Breast epithelium (tissue), 4 donors: ENCODE measurements around the gene HDAC4. TPM values are rescaled to one million over a fixed set of nuclear protein-coding genes. Genes with fewer than 3 reads are reported as not detected.

Experiments
- DNase-seq, 2 donors: peaks; one replicate each; pipeline ENCODE4 v3.0.0-alpha.2; 2019; ENCODE audit warnings: low spot score in 2 of 2
- H3K27ac ChIP-seq, 2 donors: fragments of 200-600 bp; sonication (generic) in 1 of 2; one replicate each; pipeline ENCODE4 v1.5.1; 2016 to 2019; ENCODE audit warnings: mild to moderate bottlenecking in 1 of 2
- H3K27me3 ChIP-seq, 2 donors: fragments of 200-600 bp; sonication (generic) in 1 of 2; one replicate each; pipeline versions ENCODE4 v1.5.1 to v1.6.0; 2017 to 2019; ENCODE audit warnings: control low read depth in 1 of 2, mild to moderate bottlenecking in 1 of 2
- H3K36me3 ChIP-seq: fragments of 200-600 bp; one replicate; pipeline ENCODE4 v1.5.1; 2019
- H3K4me1 ChIP-seq, 2 donors: fragments of 200-600 bp; sonication (generic); one replicate each; pipeline ENCODE4 v1.5.1; 2016 to 2019; ENCODE audit warnings: control low read depth in 1 of 2
- H3K4me3 ChIP-seq, 3 donors: fragments of 200-600 bp; sonication (generic); 1 replicate in 2 of 3; 2 replicates in 1 of 3; pipeline ENCODE4 v1.5.1; 2016 to 2019; ENCODE audit warnings: mild to moderate bottlenecking in 3 of 3, moderate library complexity in 2 of 3
- H3K9me3 ChIP-seq, 2 donors: fragments of 200-600 bp; sonication (generic) in 1 of 2; one replicate each; pipeline ENCODE4 v1.5.1; 2016 to 2019; ENCODE audit warnings: control low read depth in 1 of 2
- CTCF ChIP-seq, 3 donors: fragments of 450-650 bp; IDR thresholded peaks; one replicate each; pipeline ENCODE4 v1.5.1; 2016 to 2017; ENCODE audit warnings: antibody characterized with exemption in 3 of 3, mild to moderate bottlenecking in 3 of 3, moderate library complexity in 3 of 3
- POLR2A ChIP-seq: fragments of 450-650 bp; IDR thresholded peaks from one replicate; pipeline ENCODE4 v1.6.1; 2016; ENCODE audit warnings: antibody characterized with exemption, mild to moderate bottlenecking, moderate library complexity
- POLR2AphosphoS5 ChIP-seq, 3 donors: sonication (generic); formaldehyde crosslinking; IDR thresholded peaks; one replicate each; pipeline ENCODE4 v1.6.1; 2017; ENCODE audit warnings: antibody characterized with exemption in 3 of 3
- intact Hi-C: fragments of 100-400 bp; cut with DNase I; formaldehyde crosslinking; loops from one replicate; pipeline ENCODE4 v1.15.1; 2023; ENCODE audit warnings: low total_unique reads
- total RNA-seq, 3 donors: library from RNA; depleted of rRNA; stranded (reverse); fragments of >200 nt; gene quantifications; one replicate each; pipeline ENCODE4 v1.1.0, GENCODE V29; 2016

The HDAC4 gene
- total RNA-seq, 3 donors from 2014 or later = 20.3 to 36.0 (median 32.8) TPM

DNA sequence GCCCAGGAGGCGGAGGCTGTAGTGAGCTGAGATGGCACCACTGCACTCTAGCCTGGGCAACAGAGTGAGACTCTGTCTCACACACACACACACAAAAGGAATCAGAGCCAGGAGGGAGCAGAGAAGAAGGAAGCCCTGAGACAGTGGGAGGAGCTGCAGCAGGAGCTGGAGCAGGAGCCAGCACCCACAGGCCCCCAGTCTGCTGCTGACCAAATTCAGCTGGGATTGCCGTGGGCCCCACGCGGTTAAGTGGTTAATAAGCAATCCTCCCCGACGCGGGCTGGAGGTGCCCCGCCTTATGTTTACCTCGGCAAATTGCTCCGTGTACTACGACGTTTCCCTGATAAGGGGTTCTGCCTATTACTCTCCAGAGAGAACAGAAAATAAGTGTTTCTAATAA lies 287.6 kb downstream of the HDAC4 start:
- Histone ChIP-seq H3K27me3 (no peaks in the 10 kb centered on the region), H3K4me1 (peaks cover 0 to 12% of the 10 kb centered on the region in 2 donors), H3K27ac (peak overlapping the region in 1 of 2 donors; percentile 2), H3K9me3 (no peaks in the 10 kb centered on the region), H3K4me3 (no peak overlapping the region), H3K36me3 (no peaks in the 10 kb centered on the region)
- TF ChIP-seq POLR2A (no peak), POLR2AphosphoS5 (IDR thresholded peaks at IDR 0.05) (no peak), CTCF (IDR thresholded peaks at IDR 0.05) (no peak)
- DNase-seq = no peak
- intact Hi-C loops = no loop called here

DNA sequence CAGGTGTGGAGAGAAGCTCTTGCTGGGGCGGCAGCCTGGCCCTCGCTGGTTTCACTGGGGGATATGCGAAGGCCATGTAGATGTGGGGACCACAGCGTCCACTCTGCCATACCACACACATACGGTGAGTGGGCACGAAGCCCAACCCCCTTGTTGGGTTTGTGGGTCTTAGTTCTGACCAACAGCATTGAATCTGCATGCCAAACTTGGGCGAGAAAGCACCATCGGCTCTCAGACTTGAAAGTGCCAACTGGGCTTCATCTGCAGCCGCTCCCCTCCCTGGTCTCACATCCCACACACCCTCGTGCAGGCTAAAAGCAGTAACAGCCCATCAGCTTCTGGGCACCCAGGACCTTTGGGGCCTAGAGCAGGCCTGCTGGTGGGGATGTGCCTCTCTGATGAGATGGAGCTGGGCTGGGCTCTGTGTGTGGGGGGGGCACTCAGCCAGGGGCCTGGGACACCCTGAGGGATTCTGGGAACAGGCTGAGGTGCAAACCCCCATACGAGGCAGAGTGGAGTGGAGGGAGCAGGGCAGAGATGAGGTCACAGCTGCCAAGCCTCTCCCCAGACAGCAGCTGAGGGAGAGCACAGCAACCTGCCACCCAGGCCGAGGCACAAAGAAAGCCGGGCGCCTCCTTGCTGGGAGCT lies 288.6 kb downstream of the HDAC4 start:
- Histone ChIP-seq H3K9me3 (no peaks in the 10 kb centered on the region), H3K36me3 (no peaks in the 10 kb centered on the region), H3K27ac (no peak overlapping the region), H3K27me3 (no peaks in the 10 kb centered on the region), H3K4me1 (peaks cover 0 to 12% of the 10 kb centered on the region in 2 donors), H3K4me3 (no peak overlapping the region)
- TF ChIP-seq CTCF (IDR thresholded peaks at IDR 0.05) = no peak
- no peak for TF ChIP-seq POLR2A
- no peak for TF ChIP-seq POLR2AphosphoS5 (IDR thresholded peaks at IDR 0.05)
- intact Hi-C loops = no loop called here
- no peak for DNase-seq

DNA sequence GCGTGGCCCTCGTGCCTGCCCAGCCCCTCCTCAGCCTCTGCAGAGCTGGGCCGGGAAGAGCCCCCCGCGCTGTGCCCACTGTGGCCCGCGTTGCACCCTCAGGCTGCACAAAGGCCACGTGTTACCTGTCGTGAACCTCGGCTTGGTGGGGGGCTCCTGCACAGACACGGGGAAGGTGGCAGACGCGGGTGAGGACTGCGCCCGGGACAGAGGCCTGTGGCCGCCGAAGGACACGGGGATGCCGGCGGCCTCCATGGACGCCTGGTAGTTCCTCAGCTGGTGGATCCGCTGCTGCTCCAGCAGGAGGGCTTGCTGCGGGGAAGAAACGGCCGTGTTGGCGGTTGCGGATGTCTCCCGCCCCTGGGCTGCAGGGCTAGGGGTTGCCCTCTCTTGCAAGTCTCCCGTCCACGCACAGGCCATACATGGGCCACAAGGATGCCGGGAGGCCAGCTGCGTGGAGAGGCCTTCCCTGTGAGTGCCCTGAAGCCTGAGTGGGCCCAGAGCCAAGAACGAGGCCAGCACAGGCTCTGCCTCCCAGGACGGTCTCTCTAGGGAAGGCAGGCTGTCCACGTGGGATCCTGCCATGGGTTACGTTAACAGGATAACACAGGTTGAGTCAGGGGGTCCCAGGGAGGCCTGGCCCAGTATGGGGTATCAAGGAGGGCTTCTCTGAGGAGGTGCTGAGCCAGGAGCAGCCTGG lies 289.3 kb downstream of the HDAC4 start:
- intact Hi-C loops = no loop called here
- H3K4me1 ChIP-seq = peaks cover 0 to 12% of the 10 kb centered on the region in 2 donors
- H3K27me3 ChIP-seq = no peaks in the 10 kb centered on the region
- no peak for DNase-seq
- peak overlapping the region in 1 of 2 donors; percentile 15 for H3K27ac ChIP-seq
- H3K9me3 ChIP-seq = no peaks in the 10 kb centered on the region
- H3K4me3 ChIP-seq = no peak overlapping the region
- H3K36me3 ChIP-seq = no peaks in the 10 kb centered on the region
- TF ChIP-seq CTCF (IDR thresholded peaks at IDR 0.05) (no peak), POLR2A (no peak), POLR2AphosphoS5 (IDR thresholded peaks at IDR 0.05) (no peak)

- Histone ChIP-seq H3K27me3 (no peaks in the 10 kb centered on the region), H3K9me3 (no peaks in the 10 kb centered on the region), H3K27ac (peak overlapping the region in 1 of 2 donors; percentile 15), H3K4me3 (no peak overlapping the region), H3K4me1 (peaks cover 0 to 12% of the 10 kb centered on the region in 2 donors), H3K36me3 (no peaks in the 10 kb centered on the region)
- DNase-seq = no peak
- intact Hi-C loops = no loop called here
- TF ChIP-seq CTCF (IDR thresholded peaks at IDR 0.05) (no peak), POLR2A (no peak), POLR2AphosphoS5 (IDR thresholded peaks at IDR 0.05) (no peak)
Measured at GRCh38 chr2:239110595-239111048, 290.2 kb downstream of the HDAC4 start.

DNA sequence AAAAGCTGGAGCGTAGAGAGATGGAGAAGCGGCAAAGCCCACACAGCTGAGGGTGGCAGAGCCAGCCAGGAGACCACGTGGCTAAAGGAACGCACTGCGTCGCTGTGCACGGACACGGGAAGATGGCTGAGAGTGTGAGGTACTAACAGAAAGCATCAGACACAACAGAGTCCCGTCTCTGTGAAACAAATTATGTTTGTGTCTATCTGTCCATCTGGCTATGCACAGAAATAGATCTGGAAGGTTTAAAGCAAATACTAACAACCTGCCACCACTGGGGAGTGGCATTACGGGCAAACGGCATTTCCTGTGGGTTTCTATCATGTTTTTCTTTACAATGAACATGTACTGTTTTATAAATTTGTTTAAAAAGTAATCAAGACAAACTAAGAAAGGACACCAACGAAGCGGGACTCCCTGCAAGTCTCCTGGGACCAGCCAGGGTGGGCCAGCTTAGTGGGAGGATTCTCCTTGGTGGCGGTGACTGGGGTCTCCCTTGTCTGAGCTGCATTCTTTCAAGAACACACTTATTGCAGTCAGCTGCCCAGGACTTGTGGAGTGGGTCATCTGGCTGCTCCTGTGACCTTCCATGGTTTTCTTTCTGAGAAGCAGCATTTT lies 290.8 kb downstream of the HDAC4 start:
- intact Hi-C loops = loop anchor here (5.0 kb wide), 1 partner anchor 87 kb away; no protein-coding TSS in a partner anchor
- DNase-seq = no peak
- no peaks in the 10 kb centered on the region for H3K27me3 ChIP-seq
- no peak for TF ChIP-seq CTCF (IDR thresholded peaks at IDR 0.05)
- TF ChIP-seq POLR2AphosphoS5 (IDR thresholded peaks at IDR 0.05) = no peak
- no peak for TF ChIP-seq POLR2A
- H3K4me1 ChIP-seq = peaks cover 0 to 12% of the 10 kb centered on the region in 2 donors
- no peak overlapping the region for H3K4me3 ChIP-seq
- no peak overlapping the region for H3K27ac ChIP-seq
- H3K9me3 ChIP-seq = no peaks in the 10 kb centered on the region
- H3K36me3 ChIP-seq = no peaks in the 10 kb centered on the region
